Measurements from ENCODE around the gene PODN.
A peak's percentile ranks its signal among the peaks of the same experiment; 100 is the strongest.

The PODN gene

GRCh38 chr1:53110370-53111072 lies 48.5 kb downstream of the PODN start:
- Histone ChIP-seq H2BK120ac (ENCODE audit: low read depth, low read length) (no peak overlapping the region), H3K27ac (ENCODE audit: low read depth, low read length) (no peak overlapping the region), H4K8ac (ENCODE audit: low read depth, low read length) (no peak overlapping the region), H4K5ac (ENCODE audit: low read length) (no peak overlapping the region), H3K79me1 (ENCODE audit: low read length) (no peaks in the 10 kb centered on the region), H3K36me3 (ENCODE audit: control insufficient read depth, insufficient read depth, low read length) (no peaks in the 10 kb centered on the region), H2BK5ac (ENCODE audit: low read length) (no peak overlapping the region), H3K56ac (ENCODE audit: low read length) (no peak overlapping the region), H3K23ac (ENCODE audit: low read length) (no peak overlapping the region), H3K4ac (ENCODE audit: low read depth, low read length) (no peak overlapping the region), H2AK5ac (ENCODE audit: low read length) (no peak overlapping the region), H3K18ac (ENCODE audit: low read length) (no peak overlapping the region), H3K4me2 (ENCODE audit: low read length) (no peak overlapping the region), H3K79me2 (ENCODE audit: control insufficient read depth, insufficient read depth, low read length) (no peaks in the 10 kb centered on the region), H3K4me1 (ENCODE audit: control insufficient read depth, low read depth, low read length) (peaks cover 2% of the 10 kb centered on the region), H2BK15ac (replicated peaks; ENCODE audit: low read depth) (no peak overlapping the region), H3K4me3 (ENCODE audit: low read length) (no peak overlapping the region), H3K27me3 (ENCODE audit: insufficient read depth, low read length, poor library complexity) (no peaks in the 10 kb centered on the region), H3K9ac (ENCODE audit: low read length) (no peak overlapping the region)
- DNase-seq, result no peak
- WGBS (ENCODE audit: extremely low coverage, insufficient coverage, low lambda C conversion rate), result no CpG with 5 or more reads among the region's 18 CpGs

GRCh38 chr1:53111073-53111556 lies 49.1 kb downstream of the PODN start:
- no CpG with 5 or more reads among the region's 10 CpGs for WGBS (ENCODE audit: extremely low coverage, insufficient coverage, low lambda C conversion rate)
- no peak overlapping the region for H2BK5ac ChIP-seq (ENCODE audit: low read length)
- no peak overlapping the region for H4K5ac ChIP-seq (ENCODE audit: low read length)
- H3K4me1 ChIP-seq (ENCODE audit: control insufficient read depth, low read depth, low read length), result peaks cover 2% of the 10 kb centered on the region
- no peak overlapping the region for H2AK5ac ChIP-seq (ENCODE audit: low read length)
- no peak overlapping the region for H4K8ac ChIP-seq (ENCODE audit: low read depth, low read length)
- no peak overlapping the region for H2BK120ac ChIP-seq (ENCODE audit: low read depth, low read length)
- no peak overlapping the region for H3K4me2 ChIP-seq (ENCODE audit: low read length)
- H3K27me3 ChIP-seq (ENCODE audit: insufficient read depth, low read length, poor library complexity), result no peaks in the 10 kb centered on the region
- H3K79me1 ChIP-seq (ENCODE audit: low read length), result no peaks in the 10 kb centered on the region
- no peaks in the 10 kb centered on the region for H3K36me3 ChIP-seq (ENCODE audit: control insufficient read depth, insufficient read depth, low read length)
- no peak overlapping the region for H3K23ac ChIP-seq (ENCODE audit: low read length)
- H3K9ac ChIP-seq (ENCODE audit: low read length), result no peak overlapping the region
- no peak overlapping the region for H3K4me3 ChIP-seq (ENCODE audit: low read length)
- no peak overlapping the region for H3K56ac ChIP-seq (ENCODE audit: low read length)
- H3K79me2 ChIP-seq (ENCODE audit: control insufficient read depth, insufficient read depth, low read length), result no peaks in the 10 kb centered on the region
- no peak overlapping the region for H3K27ac ChIP-seq (ENCODE audit: low read depth, low read length)
- no peak overlapping the region for H2BK15ac ChIP-seq (replicated peaks; ENCODE audit: low read depth)
- DNase-seq, result no peak
- H3K4ac ChIP-seq (ENCODE audit: low read depth, low read length), result no peak overlapping the region
- no peak overlapping the region for H3K18ac ChIP-seq (ENCODE audit: low read length)

- no peak overlapping the region for H4K8ac ChIP-seq (ENCODE audit: low read depth, low read length)
- no peak overlapping the region for H3K4ac ChIP-seq (ENCODE audit: low read depth, low read length)
- no peaks in the 10 kb centered on the region for H3K79me1 ChIP-seq (ENCODE audit: low read length)
- no peaks in the 10 kb centered on the region for H3K36me3 ChIP-seq (ENCODE audit: control insufficient read depth, insufficient read depth, low read length)
- no peak overlapping the region for H3K56ac ChIP-seq (ENCODE audit: low read length)
- H2AK5ac ChIP-seq (ENCODE audit: low read length), result no peak overlapping the region
- no peak for DNase-seq
- H2BK5ac ChIP-seq (ENCODE audit: low read length), result no peak overlapping the region
- no peaks in the 10 kb centered on the region for H3K79me2 ChIP-seq (ENCODE audit: control insufficient read depth, insufficient read depth, low read length)
- H3K4me3 ChIP-seq (ENCODE audit: low read length), result no peak overlapping the region
- H3K4me1 ChIP-seq (ENCODE audit: control insufficient read depth, low read depth, low read length), result peaks cover 5% of the 10 kb centered on the region
- no peak overlapping the region for H2BK120ac ChIP-seq (ENCODE audit: low read depth, low read length)
- no CpG with 5 or more reads among the region's 5 CpGs for WGBS (ENCODE audit: extremely low coverage, insufficient coverage, low lambda C conversion rate)
- no peak overlapping the region for H3K18ac ChIP-seq (ENCODE audit: low read length)
- H3K4me2 ChIP-seq (ENCODE audit: low read length), result no peak overlapping the region
- H3K27ac ChIP-seq (ENCODE audit: low read depth, low read length), result no peak overlapping the region
- H4K5ac ChIP-seq (ENCODE audit: low read length), result no peak overlapping the region
- H3K23ac ChIP-seq (ENCODE audit: low read length), result no peak overlapping the region
- H3K9ac ChIP-seq (ENCODE audit: low read length), result no peak overlapping the region
- no peak overlapping the region for H2BK15ac ChIP-seq (replicated peaks; ENCODE audit: low read depth)
- no peaks in the 10 kb centered on the region for H3K27me3 ChIP-seq (ENCODE audit: insufficient read depth, low read length, poor library complexity)
Observed at GRCh38 chr1:53111693-53112092, 49.7 kb downstream of the PODN start.

GRCh38 chr1:53112271-53112774 lies 50.3 kb downstream of the PODN start:
- DNase-seq, result peak; percentile 80
- Histone ChIP-seq H3K18ac (ENCODE audit: low read length) (no peak overlapping the region), H2AK5ac (ENCODE audit: low read length) (no peak overlapping the region), H2BK15ac (replicated peaks; ENCODE audit: low read depth) (no peak overlapping the region), H2BK5ac (ENCODE audit: low read length) (no peak overlapping the region), H2BK120ac (ENCODE audit: low read depth, low read length) (no peak overlapping the region), H3K4me2 (ENCODE audit: low read length) (no peak overlapping the region), H4K8ac (ENCODE audit: low read depth, low read length) (no peak overlapping the region), H3K4ac (ENCODE audit: low read depth, low read length) (no peak overlapping the region), H3K4me1 (ENCODE audit: control insufficient read depth, low read depth, low read length) (peaks cover 5% of the 10 kb centered on the region), H3K9ac (ENCODE audit: low read length) (no peak overlapping the region), H3K27ac (ENCODE audit: low read depth, low read length) (no peak overlapping the region), H3K79me1 (ENCODE audit: low read length) (no peaks in the 10 kb centered on the region), H3K36me3 (ENCODE audit: control insufficient read depth, insufficient read depth, low read length) (no peaks in the 10 kb centered on the region), H3K27me3 (ENCODE audit: insufficient read depth, low read length, poor library complexity) (no peaks in the 10 kb centered on the region), H3K4me3 (ENCODE audit: low read length) (no peak overlapping the region), H3K56ac (ENCODE audit: low read length) (no peak overlapping the region), H3K23ac (ENCODE audit: low read length) (no peak overlapping the region), H3K79me2 (ENCODE audit: control insufficient read depth, insufficient read depth, low read length) (no peaks in the 10 kb centered on the region), H4K5ac (ENCODE audit: low read length) (no peak overlapping the region)
- no CpG with 5 or more reads among the region's 2 CpGs for WGBS (ENCODE audit: extremely low coverage, insufficient coverage, low lambda C conversion rate)

GRCh38 chr1:53112861-53113260 lies 50.8 kb downstream of the PODN start:
- no peak overlapping the region for H3K4ac ChIP-seq (ENCODE audit: low read depth, low read length)
- no peaks in the 10 kb centered on the region for H3K36me3 ChIP-seq (ENCODE audit: control insufficient read depth, insufficient read depth, low read length)
- no peak overlapping the region for H2AK5ac ChIP-seq (ENCODE audit: low read length)
- H3K79me2 ChIP-seq (ENCODE audit: control insufficient read depth, insufficient read depth, low read length), result no peaks in the 10 kb centered on the region
- H2BK5ac ChIP-seq (ENCODE audit: low read length), result no peak overlapping the region
- H4K8ac ChIP-seq (ENCODE audit: low read depth, low read length), result no peak overlapping the region
- no peak overlapping the region for H4K5ac ChIP-seq (ENCODE audit: low read length)
- no peaks in the 10 kb centered on the region for H3K27me3 ChIP-seq (ENCODE audit: insufficient read depth, low read length, poor library complexity)
- DNase-seq, result no peak
- H3K4me3 ChIP-seq (ENCODE audit: low read length), result no peak overlapping the region
- no peak overlapping the region for H3K27ac ChIP-seq (ENCODE audit: low read depth, low read length)
- H3K23ac ChIP-seq (ENCODE audit: low read length), result no peak overlapping the region
- H3K4me2 ChIP-seq (ENCODE audit: low read length), result no peak overlapping the region
- WGBS (ENCODE audit: extremely low coverage, insufficient coverage, low lambda C conversion rate), result no CpG with 5 or more reads among the region's 4 CpGs
- H2BK15ac ChIP-seq (replicated peaks; ENCODE audit: low read depth), result no peak overlapping the region
- H2BK120ac ChIP-seq (ENCODE audit: low read depth, low read length), result no peak overlapping the region
- no peak overlapping the region for H3K56ac ChIP-seq (ENCODE audit: low read length)
- H3K9ac ChIP-seq (ENCODE audit: low read length), result no peak overlapping the region
- peaks cover 5% of the 10 kb centered on the region for H3K4me1 ChIP-seq (ENCODE audit: control insufficient read depth, low read depth, low read length)
- no peak overlapping the region for H3K18ac ChIP-seq (ENCODE audit: low read length)
- H3K79me1 ChIP-seq (ENCODE audit: low read length), result no peaks in the 10 kb centered on the region

- Histone ChIP-seq H3K56ac (ENCODE audit: low read length) (no peak overlapping the region), H4K5ac (ENCODE audit: low read length) (no peak overlapping the region), H3K79me2 (ENCODE audit: control insufficient read depth, insufficient read depth, low read length) (no peaks in the 10 kb centered on the region), H2BK5ac (ENCODE audit: low read length) (no peak overlapping the region), H2BK15ac (replicated peaks; ENCODE audit: low read depth) (no peak overlapping the region), H3K18ac (ENCODE audit: low read length) (no peak overlapping the region), H2AK5ac (ENCODE audit: low read length) (no peak overlapping the region), H2BK120ac (ENCODE audit: low read depth, low read length) (no peak overlapping the region), H3K4ac (ENCODE audit: low read depth, low read length) (no peak overlapping the region), H4K8ac (ENCODE audit: low read depth, low read length) (no peak overlapping the region), H3K4me2 (ENCODE audit: low read length) (no peak overlapping the region), H3K4me3 (ENCODE audit: low read length) (no peak overlapping the region), H3K79me1 (ENCODE audit: low read length) (no peaks in the 10 kb centered on the region), H3K27ac (ENCODE audit: low read depth, low read length) (no peak overlapping the region), H3K4me1 (ENCODE audit: control insufficient read depth, low read depth, low read length) (peaks cover 5% of the 10 kb centered on the region), H3K23ac (ENCODE audit: low read length) (no peak overlapping the region), H3K9ac (ENCODE audit: low read length) (no peak overlapping the region), H3K36me3 (ENCODE audit: control insufficient read depth, insufficient read depth, low read length) (no peaks in the 10 kb centered on the region), H3K27me3 (ENCODE audit: insufficient read depth, low read length, poor library complexity) (no peaks in the 10 kb centered on the region)
- no peak for DNase-seq
- no CpG with 5 or more reads among the region's 6 CpGs for WGBS (ENCODE audit: extremely low coverage, insufficient coverage, low lambda C conversion rate)
Observed at GRCh38 chr1:53114090-53114489, 52.1 kb downstream of the PODN start.
